ENCODE measurements around the gene KRTAP9-7.

GRCh38 chr17:41263212-41263611, 12.3 kb upstream of the KRTAP9-7 start:
- TF ChIP-seq, protein P1, sequence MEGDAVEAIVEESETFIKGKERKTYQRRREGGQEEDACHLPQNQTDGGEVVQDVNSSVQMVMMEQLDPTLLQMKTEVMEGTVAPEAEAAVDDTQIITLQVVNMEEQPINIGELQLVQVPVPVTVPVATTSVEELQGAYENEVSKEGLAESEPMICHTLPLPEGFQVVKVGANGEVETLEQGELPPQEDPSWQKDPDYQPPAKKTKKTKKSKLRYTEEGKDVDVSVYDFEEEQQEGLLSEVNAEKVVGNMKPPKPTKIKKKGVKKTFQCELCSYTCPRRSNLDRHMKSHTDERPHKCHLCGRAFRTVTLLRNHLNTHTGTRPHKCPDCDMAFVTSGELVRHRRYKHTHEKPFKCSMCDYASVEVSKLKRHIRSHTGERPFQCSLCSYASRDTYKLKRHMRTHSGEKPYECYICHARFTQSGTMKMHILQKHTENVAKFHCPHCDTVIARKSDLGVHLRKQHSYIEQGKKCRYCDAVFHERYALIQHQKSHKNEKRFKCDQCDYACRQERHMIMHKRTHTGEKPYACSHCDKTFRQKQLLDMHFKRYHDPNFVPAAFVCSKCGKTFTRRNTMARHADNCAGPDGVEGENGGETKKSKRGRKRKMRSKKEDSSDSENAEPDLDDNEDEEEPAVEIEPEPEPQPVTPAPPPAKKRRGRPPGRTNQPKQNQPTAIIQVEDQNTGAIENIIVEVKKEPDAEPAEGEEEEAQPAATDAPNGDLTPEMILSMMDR (IDR thresholded peaks at IDR 0.05; ENCODE audit: low read depth, low read length, missing input control): no peak
- TF ChIP-seq REST (IDR thresholded peaks at IDR 0.05) (no peak), RAD21 (IDR thresholded peaks at IDR 0.05) (no peak), EGR1 (IDR thresholded peaks at IDR 0.05; ENCODE audit: low read depth in 2 of 2) (no peak), YY1 (IDR thresholded peaks at IDR 0.05) (no peak), SP1 (IDR thresholded peaks at IDR 0.05) (no peak), MAX (IDR thresholded peaks at IDR 0.05) (no peak), TAF1 (conservative IDR thresholded peaks at IDR 0.05) (no peak), JUND (IDR thresholded peaks at IDR 0.05) (no peak), GABPA (IDR thresholded peaks at IDR 0.05 in 1 of 2, conservative IDR thresholded peaks at IDR 0.05 in 1 of 2) (no peak), HNF4G (IDR thresholded peaks at IDR 0.05) (no peak)
- TF ChIP-seq, protein P2, sequence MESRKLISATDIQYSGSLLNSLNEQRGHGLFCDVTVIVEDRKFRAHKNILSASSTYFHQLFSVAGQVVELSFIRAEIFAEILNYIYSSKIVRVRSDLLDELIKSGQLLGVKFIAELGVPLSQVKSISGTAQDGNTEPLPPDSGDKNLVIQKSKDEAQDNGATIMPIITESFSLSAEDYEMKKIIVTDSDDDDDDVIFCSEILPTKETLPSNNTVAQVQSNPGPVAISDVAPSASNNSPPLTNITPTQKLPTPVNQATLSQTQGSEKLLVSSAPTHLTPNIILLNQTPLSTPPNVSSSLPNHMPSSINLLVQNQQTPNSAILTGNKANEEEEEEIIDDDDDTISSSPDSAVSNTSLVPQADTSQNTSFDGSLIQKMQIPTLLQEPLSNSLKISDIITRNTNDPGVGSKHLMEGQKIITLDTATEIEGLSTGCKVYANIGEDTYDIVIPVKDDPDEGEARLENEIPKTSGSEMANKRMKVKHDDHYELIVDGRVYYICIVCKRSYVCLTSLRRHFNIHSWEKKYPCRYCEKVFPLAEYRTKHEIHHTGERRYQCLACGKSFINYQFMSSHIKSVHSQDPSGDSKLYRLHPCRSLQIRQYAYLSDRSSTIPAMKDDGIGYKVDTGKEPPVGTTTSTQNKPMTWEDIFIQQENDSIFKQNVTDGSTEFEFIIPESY (IDR thresholded peaks at IDR 0.05): no peak
- TF ChIP-seq, protein P3, sequence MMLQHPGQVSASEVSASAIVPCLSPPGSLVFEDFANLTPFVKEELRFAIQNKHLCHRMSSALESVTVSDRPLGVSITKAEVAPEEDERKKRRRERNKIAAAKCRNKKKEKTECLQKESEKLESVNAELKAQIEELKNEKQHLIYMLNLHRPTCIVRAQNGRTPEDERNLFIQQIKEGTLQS (IDR thresholded peaks at IDR 0.05): no peak
